ENCODE results near the gene TNIK. TPM values are rescaled to one million over a fixed set of nuclear protein-coding genes. Genes with fewer than 3 reads are reported as not detected.

Gene TNIK
- total RNA-seq, 1 experiment from 2014 or later, result 0.69 TPM

DNA sequence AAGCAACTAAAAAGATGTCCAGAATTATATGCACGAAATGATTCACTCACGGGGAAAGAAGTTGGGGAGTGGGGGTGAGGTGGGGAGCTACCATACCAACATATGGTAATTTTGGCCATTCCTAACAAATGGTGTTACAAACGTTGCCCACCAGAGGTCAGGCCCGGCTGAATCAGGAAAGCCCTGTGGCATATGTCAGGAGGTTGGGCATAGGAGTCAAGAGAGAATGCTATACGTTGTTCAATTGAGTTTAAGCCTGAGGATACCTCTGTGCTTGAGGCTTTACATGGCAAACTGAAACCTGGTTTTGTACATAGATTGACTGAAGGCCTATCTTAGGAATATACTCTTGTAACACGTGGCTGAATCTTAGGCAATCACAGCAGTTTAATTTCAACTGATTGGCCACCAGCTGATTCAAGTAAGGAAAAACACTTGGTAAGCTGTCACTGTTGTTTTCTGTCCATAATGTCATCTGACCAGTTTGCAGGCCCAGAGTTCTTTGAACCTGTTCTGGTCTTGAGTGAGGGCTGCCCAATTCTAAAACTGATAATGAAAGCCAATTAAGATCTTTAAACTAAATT lies 410.3 kb downstream of the TNIK start:
- Histone ChIP-seq H3K9me3 (ENCODE audit: low read depth, low read length, poor library complexity, severe bottlenecking) (no peaks in the 10 kb centered on the region), H3K4me3 (ENCODE audit: low read depth, low read length, poor library complexity, severe bottlenecking) (no peak overlapping the region), H3K27me3 (replicated peaks; ENCODE audit: insufficient read depth, low read depth, low read length, poor library complexity) (no peaks in the 10 kb centered on the region), H3K36me3 (ENCODE audit: insufficient read depth, low read length, poor library complexity, severe bottlenecking) (no peaks in the 10 kb centered on the region), H3K27ac (ENCODE audit: low read depth, low read length, poor library complexity, severe bottlenecking) (no peak overlapping the region), H3K4me1 (ENCODE audit: insufficient read depth, low read length, poor library complexity, severe bottlenecking) (no peaks in the 10 kb centered on the region)
- peak; percentile 58 for DNase-seq (ENCODE audit: low spot score)
- CTCF ChIA-PET, result interaction anchor here (0.9 to 2.5 kb wide), 2 partner anchors 722 to 784 kb away, joined by 3 to 9 read pairs; no protein-coding TSS in a partner anchor
- TF ChIP-seq, protein P1, sequence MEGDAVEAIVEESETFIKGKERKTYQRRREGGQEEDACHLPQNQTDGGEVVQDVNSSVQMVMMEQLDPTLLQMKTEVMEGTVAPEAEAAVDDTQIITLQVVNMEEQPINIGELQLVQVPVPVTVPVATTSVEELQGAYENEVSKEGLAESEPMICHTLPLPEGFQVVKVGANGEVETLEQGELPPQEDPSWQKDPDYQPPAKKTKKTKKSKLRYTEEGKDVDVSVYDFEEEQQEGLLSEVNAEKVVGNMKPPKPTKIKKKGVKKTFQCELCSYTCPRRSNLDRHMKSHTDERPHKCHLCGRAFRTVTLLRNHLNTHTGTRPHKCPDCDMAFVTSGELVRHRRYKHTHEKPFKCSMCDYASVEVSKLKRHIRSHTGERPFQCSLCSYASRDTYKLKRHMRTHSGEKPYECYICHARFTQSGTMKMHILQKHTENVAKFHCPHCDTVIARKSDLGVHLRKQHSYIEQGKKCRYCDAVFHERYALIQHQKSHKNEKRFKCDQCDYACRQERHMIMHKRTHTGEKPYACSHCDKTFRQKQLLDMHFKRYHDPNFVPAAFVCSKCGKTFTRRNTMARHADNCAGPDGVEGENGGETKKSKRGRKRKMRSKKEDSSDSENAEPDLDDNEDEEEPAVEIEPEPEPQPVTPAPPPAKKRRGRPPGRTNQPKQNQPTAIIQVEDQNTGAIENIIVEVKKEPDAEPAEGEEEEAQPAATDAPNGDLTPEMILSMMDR (conservative IDR thresholded peaks at IDR 0.05; ENCODE audit: low read depth, low read length), result peak; percentile 60
- TF ChIP-seq EZH2 (IDR thresholded peaks at IDR 0.05; ENCODE audit: borderline replicate concordance, low read depth, low read length, poor library complexity, severe bottlenecking), result no peak
- no TSS peak for BruUV-seq (replicated peaks)
- intact Hi-C loops (cut with micrococcal nuclease; ENCODE audit: unreplicated experiment), result loop anchor here (2.0 kb wide), 1 partner anchor 517 kb away; no protein-coding TSS in a partner anchor
- POLR2A ChIA-PET (ENCODE audit: low non-redundant PET), result no interaction called here

DNA sequence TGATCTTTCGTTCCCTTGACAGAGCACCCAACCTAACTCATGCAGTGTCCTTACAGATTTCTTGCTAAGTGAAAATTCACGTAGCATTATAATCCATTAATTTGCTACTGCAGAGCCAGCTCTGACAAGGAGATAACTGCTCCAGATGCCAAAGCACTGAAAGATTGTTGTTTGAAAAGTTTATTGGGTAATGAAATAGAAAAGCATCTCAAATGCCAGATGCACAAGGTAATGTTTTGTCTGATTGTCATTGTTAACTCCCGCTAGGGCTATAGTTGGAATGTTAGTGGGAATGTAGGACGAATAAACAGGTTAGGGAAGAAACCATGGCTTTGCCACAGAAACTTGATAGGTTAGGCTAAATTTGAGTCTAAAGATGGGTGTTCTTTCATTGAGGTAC lies 413.4 kb downstream of the TNIK start:
- Histone ChIP-seq H3K9me3 (ENCODE audit: low read depth, low read length, poor library complexity, severe bottlenecking) (no peaks in the 10 kb centered on the region), H3K4me3 (ENCODE audit: low read depth, low read length, poor library complexity, severe bottlenecking) (no peak overlapping the region), H3K4me1 (ENCODE audit: insufficient read depth, low read length, poor library complexity, severe bottlenecking) (no peaks in the 10 kb centered on the region), H3K27ac (ENCODE audit: low read depth, low read length, poor library complexity, severe bottlenecking) (no peak overlapping the region), H3K27me3 (replicated peaks; ENCODE audit: insufficient read depth, low read depth, low read length, poor library complexity) (no peaks in the 10 kb centered on the region), H3K36me3 (ENCODE audit: insufficient read depth, low read length, poor library complexity, severe bottlenecking) (no peaks in the 10 kb centered on the region)
- no peak for DNase-seq (ENCODE audit: low spot score)
- no TSS peak for BruUV-seq (replicated peaks)
- intact Hi-C loops (cut with micrococcal nuclease; ENCODE audit: unreplicated experiment), result no loop called here
- ChIA-PET POLR2A (ENCODE audit: low non-redundant PET) (no interaction called here), CTCF (no interaction called here)
- TF ChIP-seq EZH2 (IDR thresholded peaks at IDR 0.05; ENCODE audit: borderline replicate concordance, low read depth, low read length, poor library complexity, severe bottlenecking), result no peak
- TF ChIP-seq, protein P1 (conservative IDR thresholded peaks at IDR 0.05; ENCODE audit: low read depth, low read length), result no peak

DNA sequence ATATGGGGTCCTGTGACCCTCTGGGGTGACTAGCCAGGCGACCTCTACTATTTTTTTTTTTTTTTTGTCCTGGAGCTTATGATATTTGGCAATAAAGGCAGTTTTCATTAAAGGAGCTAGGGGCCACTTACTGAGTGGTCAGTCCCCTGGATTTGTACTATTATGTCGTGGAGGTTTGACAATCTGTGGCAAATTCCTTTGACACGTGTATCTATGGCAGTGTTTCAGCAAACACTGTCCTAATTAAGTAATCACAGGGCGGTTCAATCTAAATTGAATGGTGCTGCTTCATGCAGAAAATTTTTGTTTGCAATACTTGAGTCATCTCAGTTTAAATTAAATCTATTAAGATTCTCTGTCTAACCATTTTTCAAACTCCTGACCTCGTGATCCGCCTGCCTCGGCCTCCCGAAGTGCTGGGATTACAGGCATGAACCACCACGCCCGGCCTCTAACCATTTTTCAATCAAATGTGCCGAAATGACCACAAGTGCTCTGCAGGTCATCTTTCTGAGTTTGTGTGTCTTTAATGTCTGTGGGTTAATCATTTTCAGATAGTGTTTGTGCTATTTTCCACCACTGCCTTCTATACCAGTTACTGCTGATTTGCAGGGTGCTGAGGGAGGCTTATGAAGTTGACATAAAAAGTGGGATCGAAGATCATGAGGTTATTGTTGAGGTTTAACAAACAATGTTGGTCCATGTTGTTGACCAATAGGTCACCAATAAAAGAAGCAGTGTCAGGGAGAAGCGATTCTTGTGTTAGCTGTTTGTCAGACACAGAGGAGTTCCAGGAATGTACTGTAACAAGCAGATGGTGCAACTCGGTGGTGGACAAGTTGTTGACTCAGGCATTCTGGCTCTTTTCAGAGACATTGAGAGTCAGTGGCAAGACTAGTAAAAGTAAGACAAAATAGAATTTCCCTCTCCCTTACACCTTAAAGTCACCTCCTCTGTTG lies 415.1 kb downstream of the TNIK start:
- ChIA-PET POLR2A (ENCODE audit: low non-redundant PET) (no interaction called here), CTCF (no interaction called here)
- Histone ChIP-seq H3K36me3 (ENCODE audit: insufficient read depth, low read length, poor library complexity, severe bottlenecking) (no peaks in the 10 kb centered on the region), H3K27me3 (replicated peaks; ENCODE audit: insufficient read depth, low read depth, low read length, poor library complexity) (no peaks in the 10 kb centered on the region), H3K4me3 (ENCODE audit: low read depth, low read length, poor library complexity, severe bottlenecking) (no peak overlapping the region), H3K27ac (ENCODE audit: low read depth, low read length, poor library complexity, severe bottlenecking) (no peak overlapping the region), H3K4me1 (ENCODE audit: insufficient read depth, low read length, poor library complexity, severe bottlenecking) (no peaks in the 10 kb centered on the region), H3K9me3 (ENCODE audit: low read depth, low read length, poor library complexity, severe bottlenecking) (no peaks in the 10 kb centered on the region)
- BruUV-seq (replicated peaks), result no TSS peak
- no peak for DNase-seq (ENCODE audit: low spot score)
- intact Hi-C loops (cut with micrococcal nuclease; ENCODE audit: unreplicated experiment), result no loop called here
- TF ChIP-seq, protein P1 (conservative IDR thresholded peaks at IDR 0.05; ENCODE audit: low read depth, low read length), result no peak
- TF ChIP-seq EZH2 (IDR thresholded peaks at IDR 0.05; ENCODE audit: borderline replicate concordance, low read depth, low read length, poor library complexity, severe bottlenecking), result no peak

Measured in A673 (cell line).